ENCODE results near the gene CTNNA2.

GRCh38 chr2:80634590-80634989 is 1121.7 kb downstream of the CTNNA2 start:
- TF ChIP-seq CTCF (IDR thresholded peaks at IDR 0.05): no peak
- no peak for TF ChIP-seq POLR2A (IDR thresholded peaks at IDR 0.05)

All from vagina (tissue), 2 donors.